Right renal cortex interstitium (tissue), 3 donors: ENCODE measurements around the gene GLI3. TPM values are rescaled to one million over a fixed set of nuclear protein-coding genes. Genes with fewer than 3 reads are reported as not detected.

Source experiments
- DNase-seq, 3 donors: peaks; one replicate each; pipeline ENCODE4 v3.0.0-alpha.2; 2013; ENCODE audit warnings: low read depth in 3 of 3, low spot score in 2 of 3
- polyA plus RNA-seq, 3 donors: library from polyadenylated mRNA; unstranded; fragments of 120-200 nt; gene quantifications; one replicate each; pipeline ENCODE4 v1.2.1, GENCODE V29; 2013; ENCODE audit not compliant: insufficient read length in 3 of 3

Gene GLI3
- polyA plus RNA-seq, 3 donors = 13.5 to 15.0 (median 14.5) TPM

DNA sequence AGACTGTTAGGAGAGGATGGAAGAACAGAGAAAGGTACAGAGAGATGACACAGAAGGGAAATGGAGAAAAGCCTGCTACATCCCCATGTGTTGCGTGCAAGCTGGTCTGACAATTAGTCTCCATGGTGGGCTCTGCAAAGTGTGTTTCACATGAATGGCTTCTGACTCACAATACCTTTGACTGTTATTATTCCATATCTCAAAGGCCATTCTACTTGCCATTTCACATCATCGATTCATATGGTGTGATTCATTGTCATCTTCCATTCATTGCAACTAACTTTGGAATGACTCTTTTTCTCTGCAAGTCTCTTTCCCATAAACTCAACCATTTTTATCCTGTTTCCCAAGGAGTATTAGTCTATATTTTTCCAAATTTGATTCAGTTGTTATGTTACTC, 325.2 kb downstream of the GLI3 start:
- no peak for DNase-seq
